Activated CD8-positive, alpha-beta T cell treated with anti-CD3 and anti-CD28 coated beads, Interleukin-2, amount 10 ng/mL, durations not matched to agents 7 days and 5 days (primary cell): ENCODE measurements around the gene EDEM1. TPM values are rescaled to one million over a fixed set of nuclear protein-coding genes. Genes with fewer than 3 reads are reported as not detected.
"Not testable (repeated sequence)": the region's sequence is repeated elsewhere in the genome, so short reads cannot be mapped to it uniquely, and the experiment has no call there.

Source experiments
- ATAC-seq: fragments of 150-1000 bp; cut with Tn5 transposase; one replicate; pipeline ENCODE4 v1.10.0; 2021; ENCODE audit warnings: moderate library complexity
- CTCF ChIA-PET: fragments of 350-600 bp; sonication (Branson Sonifier 250); formaldehyde crosslinking; loops from one replicate; lab custom pipeline; 2021; ENCODE audit warnings: antibody characterized with exemption; lab: Charles Lee
- POLR2A ChIA-PET: fragments of 350-600 bp; sonication (Branson Sonifier 250); formaldehyde crosslinking; loops from one replicate; lab custom pipeline; 2021; ENCODE audit warnings: antibody characterized with exemption; lab: Charles Lee
- DNase-seq: peaks from one replicate; pipeline ENCODE4 v3.0.0-alpha.2; 2020
- H3K27ac Mint-ChIP-seq: one replicate; pipeline ENCODE4 v1.8.0; 2021; ENCODE audit warnings: mild to moderate bottlenecking, mixed read lengths
- H3K27me3 Mint-ChIP-seq: one replicate; pipeline ENCODE4 v1.8.0; 2021; ENCODE audit warnings: low read depth, mixed read lengths
- H3K36me3 Mint-ChIP-seq: one replicate; pipeline ENCODE4 v1.8.0; 2021; ENCODE audit warnings: low read depth, mixed read lengths
- H3K4me1 Mint-ChIP-seq: one replicate; pipeline ENCODE4 v1.8.0; 2021; ENCODE audit warnings: low read depth, mixed read lengths
- H3K4me3 Mint-ChIP-seq: one replicate; pipeline ENCODE4 v1.8.0; 2021; ENCODE audit warnings: mild to moderate bottlenecking, mixed read lengths
- H3K9me3 Mint-ChIP-seq: one replicate; pipeline ENCODE4 v1.8.0; 2022; ENCODE audit warnings: mixed read lengths; ENCODE audit not compliant: insufficient read depth
- total RNA-seq, 2 experiments: library from RNA; stranded (reverse); gene quantifications; one replicate each; pipeline ENCODE4 v1.2.3, GENCODE V29; 2021

Gene EDEM1
- total RNA-seq, 2 experiments from 2014 or later = 81.7 to 84.3 TPM

DNA sequence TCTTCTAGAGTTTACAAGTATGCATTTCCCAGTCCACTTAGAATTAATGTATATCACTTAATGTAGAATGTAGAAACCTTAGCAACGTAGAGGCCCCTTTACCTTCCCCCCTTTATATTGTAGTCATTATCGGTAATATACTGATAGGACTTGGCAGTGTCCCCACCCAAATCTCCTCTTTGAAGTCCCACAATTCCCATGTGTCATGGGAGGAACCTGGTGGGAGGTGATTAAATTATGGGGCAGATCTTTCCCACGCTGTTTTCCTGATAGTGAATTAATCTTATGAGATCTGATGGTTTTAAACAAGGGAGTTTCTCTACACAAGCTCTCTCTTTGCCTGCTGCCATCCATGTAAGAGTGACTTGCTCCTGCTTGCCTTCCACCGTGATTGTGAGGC, 34.4 kb upstream of the EDEM1 start:
- DNase-seq (no peak), ATAC-seq (no peak)
- H3K27ac Mint-ChIP-seq = no peak overlapping the region
- peaks cover under 1% of the 10 kb centered on the region for H3K9me3 Mint-ChIP-seq
- POLR2A ChIA-PET = no interaction called here
- H3K36me3 Mint-ChIP-seq = peaks cover 36% of the 10 kb centered on the region
- CTCF ChIA-PET = no interaction called here
- H3K4me1 Mint-ChIP-seq = peaks cover 6% of the 10 kb centered on the region
- H3K27me3 Mint-ChIP-seq = no peaks in the 10 kb centered on the region
- no peak overlapping the region for H3K4me3 Mint-ChIP-seq

DNA sequence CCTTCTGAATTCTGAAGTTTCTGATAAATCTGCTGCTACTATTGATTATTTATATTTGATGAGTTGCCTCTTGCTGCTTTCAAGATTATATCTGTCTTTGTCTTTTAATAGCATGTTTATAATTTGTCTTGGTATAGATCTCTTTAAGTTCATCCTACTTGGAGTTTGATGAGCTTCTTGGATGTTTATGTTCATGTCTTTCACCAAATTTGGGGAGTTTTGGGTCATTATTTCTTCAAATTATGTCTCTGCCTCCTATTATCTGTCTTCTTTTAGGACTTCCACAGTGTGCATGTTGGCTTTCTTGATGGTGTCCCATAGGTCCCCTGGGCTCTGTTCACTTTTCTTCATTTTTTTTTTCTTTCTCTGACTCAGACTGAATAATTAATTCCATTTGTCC, 32.3 kb upstream of the EDEM1 start:
- no peak for DNase-seq
- H3K4me1 Mint-ChIP-seq = peaks cover 9% of the 10 kb centered on the region
- H3K36me3 Mint-ChIP-seq = peaks cover 24% of the 10 kb centered on the region
- no peaks in the 10 kb centered on the region for H3K9me3 Mint-ChIP-seq
- no peak for ATAC-seq
- H3K4me3 Mint-ChIP-seq = no peak overlapping the region
- no peak overlapping the region for H3K27ac Mint-ChIP-seq
- CTCF ChIA-PET = no interaction called here
- no peaks in the 10 kb centered on the region for H3K27me3 Mint-ChIP-seq
- POLR2A ChIA-PET = no interaction called here

DNA sequence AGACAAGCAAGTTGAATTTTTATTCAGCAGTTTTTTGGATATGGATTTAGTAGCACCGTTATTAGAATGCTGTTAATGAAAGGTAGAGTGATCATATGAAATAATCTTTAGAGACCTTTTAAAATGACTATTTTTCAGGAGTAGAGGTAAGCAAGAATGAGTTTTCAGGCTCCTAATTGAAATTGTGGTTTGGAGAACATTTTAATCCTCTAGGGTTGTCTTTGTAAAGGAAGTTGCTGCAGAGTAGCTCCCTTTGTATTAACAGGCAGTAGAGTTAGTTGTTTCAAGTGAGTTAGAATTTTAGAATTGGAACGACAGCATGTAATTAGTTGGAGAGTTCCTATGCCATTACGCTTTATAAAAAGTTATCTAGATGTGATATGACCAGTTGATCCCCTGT, 27.2 kb upstream of the EDEM1 start:
- no peak for DNase-seq
- H3K9me3 Mint-ChIP-seq = no peaks in the 10 kb centered on the region
- no peak overlapping the region for H3K27ac Mint-ChIP-seq
- ATAC-seq = no peak
- peaks cover 10% of the 10 kb centered on the region for H3K36me3 Mint-ChIP-seq
- peaks cover 12% of the 10 kb centered on the region for H3K4me1 Mint-ChIP-seq
- POLR2A ChIA-PET = no interaction called here
- H3K27me3 Mint-ChIP-seq = no peaks in the 10 kb centered on the region
- CTCF ChIA-PET = interaction anchor here (1.2 kb wide), 1 partner anchor 23 kb away, joined by 4 read pairs; no protein-coding TSS in a partner anchor
- no peak overlapping the region for H3K4me3 Mint-ChIP-seq

DNA sequence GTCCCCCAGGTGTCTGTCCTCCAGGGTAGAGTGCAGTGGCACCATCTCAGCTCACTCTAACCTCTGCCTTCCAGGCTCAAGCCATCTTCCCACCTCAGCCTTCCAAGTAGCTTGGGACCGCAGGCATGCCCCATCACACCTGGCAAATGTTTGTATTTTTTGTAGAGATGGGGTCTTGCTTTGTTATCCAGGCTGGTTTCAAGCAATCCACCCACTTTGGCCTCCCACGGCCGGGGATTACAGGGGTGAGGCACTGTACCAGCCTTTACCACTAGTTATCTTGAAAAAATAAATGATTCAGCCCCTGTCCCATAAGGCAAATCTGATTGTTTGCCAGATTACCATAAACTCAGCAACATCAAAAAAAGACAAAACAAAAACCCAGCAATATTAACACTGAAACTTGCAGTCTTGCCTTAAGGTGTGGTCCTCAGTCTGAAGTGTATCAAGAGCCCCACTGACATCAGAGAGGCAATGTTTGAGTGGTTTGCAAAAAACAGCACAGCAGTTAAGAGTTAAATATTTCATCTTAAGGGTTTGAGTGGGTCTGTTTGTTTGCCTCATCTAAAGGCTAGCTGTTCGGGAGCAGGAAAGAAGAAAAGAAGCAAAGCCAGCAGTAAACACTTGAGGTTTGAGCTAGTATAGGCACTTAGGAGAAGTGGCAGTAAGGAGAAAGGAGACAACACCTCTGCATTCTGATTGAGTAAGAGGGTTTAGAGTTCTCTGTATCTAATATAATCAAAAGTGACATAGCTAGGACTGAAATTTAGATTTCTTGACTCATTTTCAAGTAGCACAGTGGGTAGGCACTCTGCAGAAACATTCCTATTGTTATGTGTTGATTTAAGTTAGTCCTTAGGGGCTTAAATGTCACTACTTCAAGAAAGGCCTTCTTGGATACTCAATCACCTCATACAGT, 26.3 kb upstream of the EDEM1 start:
- H3K36me3 Mint-ChIP-seq = peaks cover 10% of the 10 kb centered on the region
- peaks cover 17% of the 10 kb centered on the region for H3K4me1 Mint-ChIP-seq
- ChIA-PET POLR2A (no interaction called here), CTCF (interaction anchor here (1.1 to 1.4 kb wide), 2 partner anchors 25 to 33 kb away, joined by 3 read pairs; no protein-coding TSS in a partner anchor)
- no peak overlapping the region for H3K27ac Mint-ChIP-seq
- no peak overlapping the region for H3K4me3 Mint-ChIP-seq
- ATAC-seq (no peak), DNase-seq (no peak)
- H3K27me3 Mint-ChIP-seq = no peaks in the 10 kb centered on the region
- H3K9me3 Mint-ChIP-seq = no peaks in the 10 kb centered on the region

DNA sequence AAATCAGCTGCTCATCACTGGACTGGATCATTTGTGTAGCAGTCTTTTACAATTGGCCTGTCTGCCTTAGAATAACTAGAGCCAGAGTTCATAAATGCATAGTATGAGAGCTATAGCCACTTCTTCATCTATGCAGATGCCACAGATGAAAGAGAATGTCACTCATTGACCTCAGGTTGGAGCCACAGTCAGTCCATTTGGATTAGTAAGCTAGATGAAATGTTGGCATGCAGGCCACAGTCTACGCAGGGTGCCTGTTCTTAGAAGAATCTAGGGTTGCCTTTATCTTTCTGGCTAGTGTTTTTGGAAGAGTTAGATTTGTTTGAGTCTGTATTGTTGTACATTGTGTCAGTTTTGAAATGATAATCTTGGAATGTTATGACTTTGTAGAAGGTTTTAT, 25.4 kb upstream of the EDEM1 start:
- no peak overlapping the region for H3K4me3 Mint-ChIP-seq
- no peaks in the 10 kb centered on the region for H3K9me3 Mint-ChIP-seq
- no peak for ATAC-seq
- H3K36me3 Mint-ChIP-seq = peaks cover 16% of the 10 kb centered on the region
- no peak overlapping the region for H3K27ac Mint-ChIP-seq
- no peaks in the 10 kb centered on the region for H3K27me3 Mint-ChIP-seq
- ChIA-PET POLR2A (no interaction called here), CTCF (interaction anchor here (1.1 to 1.4 kb wide), 2 partner anchors 26 to 32 kb away, joined by 3 read pairs; no protein-coding TSS in a partner anchor)
- H3K4me1 Mint-ChIP-seq = peaks cover 17% of the 10 kb centered on the region
- DNase-seq = no peak

DNA sequence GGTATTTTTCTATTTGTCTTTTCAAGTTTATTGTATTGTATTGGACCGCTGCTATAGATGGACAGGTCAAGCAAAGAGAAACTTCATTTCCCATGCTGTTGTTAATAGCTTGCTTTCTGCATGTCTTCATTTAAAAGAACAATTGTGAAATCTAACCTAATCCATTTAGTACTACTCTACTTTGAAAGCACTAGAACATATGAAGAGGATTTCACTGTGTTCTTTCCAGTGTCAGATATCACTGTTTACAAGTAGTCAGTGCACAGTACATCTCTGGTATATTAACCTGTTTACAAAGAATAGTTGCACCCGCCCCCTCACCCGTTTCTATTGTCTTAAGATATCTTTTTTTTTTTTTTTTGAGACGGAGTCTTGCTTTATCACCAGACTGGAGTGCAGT, 21.8 kb upstream of the EDEM1 start:
- Mint-ChIP-seq H3K4me1 (peaks cover 19% of the 10 kb centered on the region), H3K9me3 (no peaks in the 10 kb centered on the region), H3K27ac (no peak overlapping the region), H3K36me3 (peaks cover 8% of the 10 kb centered on the region), H3K27me3 (no peaks in the 10 kb centered on the region), H3K4me3 (no peak overlapping the region)
- ATAC-seq (no peak), DNase-seq (no peak)
- POLR2A ChIA-PET = no interaction called here
- CTCF ChIA-PET = no interaction called here

DNA sequence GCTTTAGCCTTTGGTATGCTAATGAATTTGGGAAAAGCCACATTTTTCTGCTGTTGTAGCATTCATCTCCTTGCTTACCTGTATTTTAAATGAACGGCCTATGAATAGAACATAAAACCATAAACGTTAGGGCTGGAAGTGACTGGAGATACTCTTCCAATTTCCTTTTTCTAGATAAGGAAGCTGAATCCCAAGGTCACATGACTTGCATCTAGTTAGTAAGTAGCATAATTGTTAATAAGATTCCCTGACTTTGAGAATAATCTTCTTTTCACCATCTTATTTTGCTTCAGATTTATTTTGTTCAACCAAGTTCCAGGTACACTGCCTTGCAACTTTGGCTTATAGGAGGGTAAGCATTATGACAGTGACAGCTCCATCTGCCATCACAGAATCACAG, 20.7 kb upstream of the EDEM1 start:
- DNase-seq = no peak
- ChIA-PET CTCF (no interaction called here), POLR2A (no interaction called here)
- Mint-ChIP-seq H3K4me3 (no peak overlapping the region), H3K4me1 (peaks cover 13% of the 10 kb centered on the region), H3K27ac (no peak overlapping the region), H3K36me3 (peaks cover 11% of the 10 kb centered on the region), H3K27me3 (no peaks in the 10 kb centered on the region), H3K9me3 (no peaks in the 10 kb centered on the region)
- ATAC-seq = no peak

DNA sequence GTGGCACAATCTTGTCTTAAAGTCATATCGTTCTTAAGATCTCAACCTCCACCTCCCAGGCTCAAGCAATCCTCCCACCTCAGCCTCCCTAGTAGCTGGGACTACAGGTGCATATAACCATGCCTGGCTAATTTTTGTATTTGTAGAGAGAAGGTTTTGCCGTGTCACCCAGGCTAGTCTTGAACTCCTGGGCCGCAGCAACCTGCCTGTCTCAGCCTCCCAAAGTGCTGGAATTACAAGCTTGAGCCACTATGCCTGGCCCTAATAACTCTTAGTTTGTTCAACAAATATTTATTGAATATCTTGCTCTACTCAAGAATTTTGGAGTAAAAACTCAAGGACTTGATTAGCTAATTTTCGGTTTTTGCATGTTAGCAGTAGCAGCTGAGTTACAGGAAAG, 19.4 kb upstream of the EDEM1 start:
- Mint-ChIP-seq H3K27ac (no peak overlapping the region), H3K9me3 (no peaks in the 10 kb centered on the region), H3K4me1 (peaks cover 13% of the 10 kb centered on the region), H3K4me3 (no peak overlapping the region), H3K27me3 (no peaks in the 10 kb centered on the region), H3K36me3 (peaks cover 19% of the 10 kb centered on the region)
- DNase-seq (no peak), ATAC-seq (no peak)
- CTCF ChIA-PET = interaction anchor here (1.0 to 1.2 kb wide), 3 partner anchors 11 to 32 kb away, joined by 3 read pairs; no protein-coding TSS in a partner anchor
- POLR2A ChIA-PET = no interaction called here

DNA sequence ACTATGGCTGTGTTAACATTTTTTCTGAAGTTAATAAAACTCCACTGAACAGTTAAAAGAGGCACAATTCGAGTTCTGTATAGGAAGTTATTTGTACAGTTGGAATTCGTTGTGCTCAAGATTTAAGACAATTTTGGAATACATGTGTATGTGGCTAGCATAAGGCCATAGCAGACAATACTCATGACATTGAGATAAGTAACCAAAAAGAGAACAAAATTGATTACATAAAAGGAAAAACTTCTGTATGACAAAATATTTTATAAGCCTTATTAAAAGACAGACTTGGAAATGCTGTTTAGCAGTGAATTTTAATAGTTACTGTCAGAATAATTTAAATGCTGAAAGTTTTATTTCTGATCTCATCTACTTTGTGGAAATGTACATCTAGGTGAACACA, 17.7 kb upstream of the EDEM1 start:
- peaks cover 21% of the 10 kb centered on the region for H3K36me3 Mint-ChIP-seq
- CTCF ChIA-PET = no interaction called here
- ATAC-seq = no peak
- peaks cover 13% of the 10 kb centered on the region for H3K4me1 Mint-ChIP-seq
- no peaks in the 10 kb centered on the region for H3K27me3 Mint-ChIP-seq
- H3K27ac Mint-ChIP-seq = no peak overlapping the region
- no peak for DNase-seq
- POLR2A ChIA-PET = no interaction called here
- H3K4me3 Mint-ChIP-seq = no peak overlapping the region
- H3K9me3 Mint-ChIP-seq = no peaks in the 10 kb centered on the region

DNA sequence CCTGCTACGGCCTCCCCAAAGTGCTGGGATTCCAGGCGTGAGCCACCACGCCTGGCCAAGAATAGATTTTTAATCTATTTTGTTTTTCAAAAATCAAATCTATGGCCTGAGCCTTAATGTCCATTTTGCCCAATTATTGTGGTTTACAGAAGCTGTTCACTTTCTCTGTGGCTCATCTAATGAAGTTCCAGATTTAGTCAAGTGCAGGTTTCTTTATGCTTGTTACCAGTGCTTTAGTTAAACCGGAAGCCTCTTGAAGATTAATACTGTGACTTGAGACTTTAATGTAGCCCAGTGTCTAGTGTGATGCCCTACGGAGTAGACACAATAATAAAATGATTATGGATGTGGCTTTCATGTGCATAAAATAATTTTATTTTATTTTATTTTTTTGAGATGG, 16.5 kb upstream of the EDEM1 start:
- Mint-ChIP-seq H3K27ac (no peak overlapping the region), H3K27me3 (no peaks in the 10 kb centered on the region), H3K4me1 (peaks cover 7% of the 10 kb centered on the region), H3K9me3 (no peaks in the 10 kb centered on the region), H3K4me3 (no peak overlapping the region), H3K36me3 (peaks cover 28% of the 10 kb centered on the region)
- ATAC-seq = no peak
- POLR2A ChIA-PET = no interaction called here
- CTCF ChIA-PET = no interaction called here
- no peak for DNase-seq

DNA sequence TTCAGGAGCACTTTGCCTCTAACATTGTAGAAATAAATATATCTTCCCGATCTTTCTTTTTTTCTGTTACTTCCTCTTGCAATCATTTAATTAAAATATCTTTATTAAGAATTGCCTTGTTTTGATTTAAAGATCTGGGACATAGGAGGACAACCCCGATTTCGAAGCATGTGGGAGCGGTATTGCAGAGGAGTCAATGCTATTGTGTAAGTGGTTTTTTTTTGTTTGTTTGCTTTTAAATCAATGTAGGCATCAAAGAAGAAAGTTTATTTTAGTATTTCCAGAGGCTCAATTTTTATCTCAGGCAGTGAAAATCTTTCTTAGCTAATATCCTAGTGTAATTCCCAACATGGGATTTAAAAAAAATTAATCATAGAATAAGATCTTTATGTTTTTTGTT, 15.5 kb upstream of the EDEM1 start:
- POLR2A ChIA-PET = no interaction called here
- CTCF ChIA-PET = interaction anchor here (0.7 kb wide), 1 partner anchor 51 kb away, joined by 3 read pairs; no protein-coding TSS in a partner anchor
- no peak overlapping the region for H3K4me3 Mint-ChIP-seq
- peaks cover 23% of the 10 kb centered on the region for H3K36me3 Mint-ChIP-seq
- no peak overlapping the region for H3K27ac Mint-ChIP-seq
- H3K9me3 Mint-ChIP-seq = no peaks in the 10 kb centered on the region
- no peaks in the 10 kb centered on the region for H3K27me3 Mint-ChIP-seq
- H3K4me1 Mint-ChIP-seq = peaks cover 7% of the 10 kb centered on the region
- ATAC-seq (no peak), DNase-seq (no peak)

DNA sequence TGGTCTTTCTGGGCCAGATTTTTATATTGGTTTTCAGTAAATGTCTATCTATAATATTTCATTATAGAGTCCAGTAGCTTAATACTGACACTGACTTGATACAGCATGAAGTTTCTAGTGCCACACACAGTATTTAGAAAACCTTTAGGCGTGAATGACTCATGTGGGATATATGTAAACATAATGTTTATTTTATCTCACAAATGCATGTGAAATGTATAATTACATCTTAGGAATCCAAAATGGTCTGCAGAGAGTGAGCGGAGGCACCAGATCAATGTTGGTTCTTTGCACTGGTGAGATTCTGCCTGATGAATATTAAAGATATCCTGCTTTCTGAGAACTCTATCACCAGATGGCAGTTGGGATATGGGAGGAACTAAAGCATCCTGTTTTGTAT, 8.5 kb upstream of the EDEM1 start:
- CTCF ChIA-PET = interaction anchor here (0.6 to 2.0 kb wide), 3 partner anchors 11 to 43 kb away, joined by 3 to 6 read pairs (median 3); no protein-coding TSS in a partner anchor
- H3K27ac Mint-ChIP-seq = peak overlapping the region; percentile 34
- peaks cover 50% of the 10 kb centered on the region for H3K36me3 Mint-ChIP-seq
- ATAC-seq, POLR2A ChIA-PET, DNase-seq, H3K27me3 Mint-ChIP-seq, H3K4me3 Mint-ChIP-seq, H3K9me3 Mint-ChIP-seq: not testable (repeated sequence)
- peaks cover 11% of the 10 kb centered on the region for H3K4me1 Mint-ChIP-seq
